Endothelial cell of umbilical vein (primary cell): ENCODE results near the gene KCNH8. TPM values are rescaled to one million over a fixed set of nuclear protein-coding genes. Genes with fewer than 3 reads are reported as not detected.

ENCODE experiments used
- BruUV-seq: library from RNA; stranded (reverse); fragments of 400-500 nt; replicated peaks from 2 replicates; lab custom pipeline; 2021; lab: Mats Ljungman, UMichigan
- CTCF ChIA-PET: fragments of 300-600, 350-600 bp; sonication (Branson Sonifier 250); formaldehyde crosslinking; loops from one replicate; lab custom pipeline; 2021; ENCODE audit warnings: antibody characterized with exemption, inconsistent platforms; lab: Charles Lee
- POLR2A ChIA-PET: fragments of 300-600, 350-600 bp; sonication (Branson Sonifier 250); formaldehyde crosslinking; loops from one replicate; lab custom pipeline; 2021; ENCODE audit warnings: antibody characterized with exemption, inconsistent platforms; lab: Charles Lee
- DNase-seq: peaks from one replicate; pipeline ENCODE4 v3.0.0-alpha.2; 2011; ENCODE audit warnings: low read depth, low spot score
- FAIRE-seq: peaks from 2 replicates; lab custom pipeline; 2011; peaks lifted over from hg19 to GRCh38; lab: Jason Lieb, UNC
- H2AFZ ChIP-seq: 2 replicates; pipeline ENCODE4 v1.6.0; 2012; ENCODE audit warnings: low read depth, low read length, control low read depth, inconsistent platforms
- H3K27ac ChIP-seq: 2 replicates; pipeline ENCODE4 v1.5.1; 2011; ENCODE audit warnings: low read depth, mild to moderate bottlenecking, control low read depth, low read length, moderate library complexity; ENCODE audit not compliant: insufficient read depth
- H3K27me3 ChIP-seq, 2 experiments: 2 replicates each; pipeline versions ENCODE4 v1.6.0 to v1.6.1; 2011; ENCODE audit warnings: low read length in 2 of 2, mixed read lengths in 1 of 2; ENCODE audit not compliant: control insufficient read depth in 2 of 2, insufficient read depth in 2 of 2
- H3K36me3 ChIP-seq, 2 experiments: 2 replicates in 1 of 2; 3 replicates in 1 of 2; pipeline ENCODE4 v1.5.1; 2011; ENCODE audit warnings: low read length in 2 of 2, mild to moderate bottlenecking in 1 of 2, moderate library complexity in 1 of 2; ENCODE audit not compliant: control insufficient read depth in 2 of 2, insufficient read depth in 2 of 2; ENCODE audit errors: extremely low read depth in 1 of 2
- H3K4me1 ChIP-seq: 3 replicates; pipeline ENCODE4 v1.5.1; 2011; ENCODE audit warnings: mild to moderate bottlenecking, low read length; ENCODE audit not compliant: control insufficient read depth, insufficient read depth; ENCODE audit errors: extremely low read depth
- H3K4me2 ChIP-seq: 2 replicates; pipeline ENCODE4 v1.6.1; 2011; ENCODE audit warnings: low read length, control low read depth, mixed read lengths; ENCODE audit not compliant: insufficient read depth
- H3K4me3 ChIP-seq, 3 experiments: fragments of 200-600 bp in 1 of 3; sonication (generic), shearing (Covaris generic) in 1 of 3; replicated peaks in 1 of 3; 2 replicates each; pipeline ENCODE4 v1.5.1; 2011 to 2016; ENCODE audit warnings: control low read depth in 3 of 3, low read length in 3 of 3, mild to moderate bottlenecking in 2 of 3, inconsistent platforms in 1 of 3, low read depth in 1 of 3, moderate library complexity in 1 of 3; ENCODE audit not compliant: insufficient read depth in 1 of 3
- H3K79me2 ChIP-seq: 2 replicates; pipeline ENCODE4 v1.6.0; 2012; ENCODE audit warnings: low read length, inconsistent platforms; ENCODE audit not compliant: control insufficient read depth, insufficient read depth
- H3K9ac ChIP-seq: replicated peaks from 2 replicates; pipeline ENCODE3; 2011; ENCODE audit warnings: low read length, control low read depth; ENCODE audit not compliant: insufficient read depth; ENCODE audit errors: extremely low read depth
- H3K9me1 ChIP-seq: replicated peaks from 3 replicates; pipeline ENCODE4 v1.6.0; 2011; ENCODE audit warnings: mild to moderate bottlenecking, low read length; ENCODE audit not compliant: control insufficient read depth, insufficient read depth; ENCODE audit errors: extremely low read depth
- H3K9me3 ChIP-seq: replicated peaks from 2 replicates; pipeline ENCODE4 v1.5.1; 2012; ENCODE audit warnings: low read length, inconsistent platforms; ENCODE audit not compliant: control insufficient read depth, insufficient read depth
- H4K20me1 ChIP-seq: replicated peaks from 2 replicates; pipeline ENCODE3; 2011; ENCODE audit warnings: mild to moderate bottlenecking, low read length; ENCODE audit not compliant: control insufficient read depth, insufficient read depth; ENCODE audit errors: extremely low read depth
- EZH2 ChIP-seq: IDR thresholded peaks from 2 replicates; pipeline ENCODE4 v1.6.1; 2012; ENCODE audit warnings: borderline replicate concordance, low read depth, mild to moderate bottlenecking, moderate library complexity, low read length, inconsistent platforms; ENCODE audit not compliant: severe bottlenecking
- FOS ChIP-seq: IDR thresholded peaks from 2 replicates; pipeline ENCODE4 v1.6.1; 2011; ENCODE audit warnings: mild to moderate bottlenecking, low read length, moderate library complexity, borderline replicate concordance; ENCODE audit not compliant: insufficient read depth
- GATA2 ChIP-seq: IDR thresholded peaks from 2 replicates; pipeline ENCODE4 v1.7.0; 2011; ENCODE audit warnings: low read depth, mild to moderate bottlenecking, moderate library complexity, mixed read lengths, low read length; ENCODE audit not compliant: insufficient read length, insufficient read depth
- JUN ChIP-seq: IDR thresholded peaks from 2 replicates; pipeline ENCODE4 v1.6.1; 2011; ENCODE audit warnings: borderline replicate concordance, low read depth; ENCODE audit not compliant: insufficient read length, insufficient read depth
- MYC ChIP-seq: IDR thresholded peaks from one replicate; pipeline ENCODE4 v1.6.1; 2011; ENCODE audit warnings: mild to moderate bottlenecking, low read depth, low read length
- POLR2A ChIP-seq: IDR thresholded peaks from 2 replicates; pipeline ENCODE4 v1.6.1; 2012; ENCODE audit warnings: low read depth, mild to moderate bottlenecking, control low read depth, low read length
- POLR2AphosphoS5 ChIP-seq: IDR thresholded peaks from 2 replicates; pipeline ENCODE4 v1.6.1; 2012; ENCODE audit warnings: low read depth, mild to moderate bottlenecking, control low read depth, low read length, moderate library complexity; ENCODE audit not compliant: insufficient read depth
- dilution Hi-C: fragments of 300-500 bp; cut with MboI; formaldehyde crosslinking; loops from one replicate; pipeline ENCODE4 v1.15.0; 2019; ENCODE audit warnings: low sequenced_read_pairs; ENCODE audit not compliant: extremely low pct_ligation_motif_present
- intact Hi-C: fragments of 100-400 bp; cut with micrococcal nuclease; formaldehyde crosslinking; loops from one replicate; pipeline ENCODE4 v1.10.0; 2022
- polyA plus RNA-seq, 4 experiments: library from polyadenylated mRNA; depleted of rRNA in 3 of 4; stranded (reverse) in 3 of 4; unstranded in 1 of 4; fragments of >200 nt; gene quantifications; 2 replicates each; pipeline versions ENCODE4 v1.2.1 to v1.2.3, GENCODE V29; 2011 to 2012; ENCODE audit warnings: missing spikeins in 1 of 4
- total RNA-seq: library from RNA; stranded (reverse); gene quantifications from 2 replicates; pipeline ENCODE4 v1.2.3, GENCODE V29; 2021
- TF ChIP-seq, protein P1 (sequence below), 2 donors: IDR thresholded peaks; 1 replicate in 1 of 2; 2 replicates in 1 of 2; pipeline ENCODE4 v1.5.1; 2011; ENCODE audit warnings: low read length in 2 of 2, mild to moderate bottlenecking in 2 of 2, moderate library complexity in 2 of 2, control low read depth in 1 of 2, inconsistent platforms in 1 of 2, low read depth in 1 of 2; ENCODE audit not compliant: insufficient read depth in 1 of 2; ENCODE audit errors: extremely low read depth in 1 of 2
- TF ChIP-seq, protein P2 (sequence below): IDR thresholded peaks from 2 replicates; pipeline ENCODE4 v1.6.1; 2011; ENCODE audit not compliant: insufficient read depth, insufficient read length

Gene KCNH8
- total and polyA plus RNA-seq, 2 donors (not counting 3 experiments of a cell fraction or from before 2014, with no cell fraction given) = not detected

DNA sequence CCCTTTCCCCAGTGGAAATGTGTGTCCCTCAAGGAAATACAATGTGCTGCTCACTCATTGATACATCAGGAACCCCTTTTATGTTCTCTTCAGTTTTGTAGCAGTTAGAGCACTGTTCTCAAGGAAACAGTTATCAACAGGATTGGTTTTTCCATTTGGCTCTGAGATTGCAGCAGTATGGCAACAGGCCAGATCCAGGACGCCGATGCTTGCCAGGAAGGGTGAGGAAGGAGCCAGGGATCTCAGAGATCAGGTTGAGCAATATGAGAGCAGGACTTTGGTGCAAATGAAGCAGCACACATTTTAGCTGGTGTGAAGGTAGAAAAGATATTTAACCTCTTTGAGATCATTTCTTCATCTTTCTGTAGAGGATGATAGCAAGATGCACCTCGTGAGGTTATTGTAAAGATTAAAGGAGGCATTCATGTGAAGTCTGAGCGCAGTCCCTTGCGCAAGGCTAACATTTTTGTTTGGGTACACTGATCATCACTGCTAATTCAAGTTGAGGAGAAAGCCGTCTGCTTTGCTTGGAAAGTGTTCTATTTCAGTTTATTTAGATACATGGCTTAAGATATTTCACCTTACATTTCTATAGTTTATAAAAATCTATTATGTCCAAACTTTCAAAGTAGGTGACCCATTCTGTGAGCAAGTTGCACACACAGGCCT lies 68.5 kb downstream of the KCNH8 start:
- intact Hi-C loops = no loop called here
- POLR2A ChIA-PET = no interaction called here
- CTCF ChIA-PET = no interaction called here
- no peak overlapping the region for H3K4me3 ChIP-seq
- dilution Hi-C loops = no loop called here
- H3K4me1 ChIP-seq = no peaks in the 10 kb centered on the region
- H3K36me3 ChIP-seq = no peaks in the 10 kb centered on the region
- FAIRE-seq = no peak
- no peaks in the 10 kb centered on the region for H3K27me3 ChIP-seq
- H4K20me1 ChIP-seq = no peaks in the 10 kb centered on the region
- no peak overlapping the region for H3K4me2 ChIP-seq
- DNase-seq = no peak
- H3K9ac ChIP-seq = no peak overlapping the region
- H3K9me1 ChIP-seq = no peaks in the 10 kb centered on the region
- BruUV-seq = no TSS peak
- TF ChIP-seq, protein P1, sequence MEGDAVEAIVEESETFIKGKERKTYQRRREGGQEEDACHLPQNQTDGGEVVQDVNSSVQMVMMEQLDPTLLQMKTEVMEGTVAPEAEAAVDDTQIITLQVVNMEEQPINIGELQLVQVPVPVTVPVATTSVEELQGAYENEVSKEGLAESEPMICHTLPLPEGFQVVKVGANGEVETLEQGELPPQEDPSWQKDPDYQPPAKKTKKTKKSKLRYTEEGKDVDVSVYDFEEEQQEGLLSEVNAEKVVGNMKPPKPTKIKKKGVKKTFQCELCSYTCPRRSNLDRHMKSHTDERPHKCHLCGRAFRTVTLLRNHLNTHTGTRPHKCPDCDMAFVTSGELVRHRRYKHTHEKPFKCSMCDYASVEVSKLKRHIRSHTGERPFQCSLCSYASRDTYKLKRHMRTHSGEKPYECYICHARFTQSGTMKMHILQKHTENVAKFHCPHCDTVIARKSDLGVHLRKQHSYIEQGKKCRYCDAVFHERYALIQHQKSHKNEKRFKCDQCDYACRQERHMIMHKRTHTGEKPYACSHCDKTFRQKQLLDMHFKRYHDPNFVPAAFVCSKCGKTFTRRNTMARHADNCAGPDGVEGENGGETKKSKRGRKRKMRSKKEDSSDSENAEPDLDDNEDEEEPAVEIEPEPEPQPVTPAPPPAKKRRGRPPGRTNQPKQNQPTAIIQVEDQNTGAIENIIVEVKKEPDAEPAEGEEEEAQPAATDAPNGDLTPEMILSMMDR (IDR thresholded peaks at IDR 0.05; ENCODE audit: extremely low read depth in 1 of 2, insufficient read depth in 1 of 2, low read depth in 1 of 2, low read length in 2 of 2) = no peak
- TF ChIP-seq MYC (no peak), POLR2A (no peak), EZH2 (no peak), JUN (no peak), GATA2 (no peak), POLR2AphosphoS5 (no peak), FOS (no peak)
- TF ChIP-seq, protein P2, sequence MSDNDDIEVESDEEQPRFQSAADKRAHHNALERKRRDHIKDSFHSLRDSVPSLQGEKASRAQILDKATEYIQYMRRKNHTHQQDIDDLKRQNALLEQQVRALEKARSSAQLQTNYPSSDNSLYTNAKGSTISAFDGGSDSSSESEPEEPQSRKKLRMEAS = no peak
- no peak overlapping the region for H3K27ac ChIP-seq
- H3K9me3 ChIP-seq = peaks cover 5% of the 10 kb centered on the region
- no peak overlapping the region for H2AFZ ChIP-seq
- H3K79me2 ChIP-seq = no peaks in the 10 kb centered on the region
